GM21423 (cell line): ENCODE data around the gene PVALEF.

Experiments
- ATAC-seq: cut with Tn5 transposase; IDR thresholded peaks from one replicate; pipeline ENCODE4 v1.9.1; 2021; ENCODE audit warnings: mild to moderate bottlenecking, moderate library complexity; ENCODE audit not compliant: unreplicated experiment

The PVALEF gene

DNA sequence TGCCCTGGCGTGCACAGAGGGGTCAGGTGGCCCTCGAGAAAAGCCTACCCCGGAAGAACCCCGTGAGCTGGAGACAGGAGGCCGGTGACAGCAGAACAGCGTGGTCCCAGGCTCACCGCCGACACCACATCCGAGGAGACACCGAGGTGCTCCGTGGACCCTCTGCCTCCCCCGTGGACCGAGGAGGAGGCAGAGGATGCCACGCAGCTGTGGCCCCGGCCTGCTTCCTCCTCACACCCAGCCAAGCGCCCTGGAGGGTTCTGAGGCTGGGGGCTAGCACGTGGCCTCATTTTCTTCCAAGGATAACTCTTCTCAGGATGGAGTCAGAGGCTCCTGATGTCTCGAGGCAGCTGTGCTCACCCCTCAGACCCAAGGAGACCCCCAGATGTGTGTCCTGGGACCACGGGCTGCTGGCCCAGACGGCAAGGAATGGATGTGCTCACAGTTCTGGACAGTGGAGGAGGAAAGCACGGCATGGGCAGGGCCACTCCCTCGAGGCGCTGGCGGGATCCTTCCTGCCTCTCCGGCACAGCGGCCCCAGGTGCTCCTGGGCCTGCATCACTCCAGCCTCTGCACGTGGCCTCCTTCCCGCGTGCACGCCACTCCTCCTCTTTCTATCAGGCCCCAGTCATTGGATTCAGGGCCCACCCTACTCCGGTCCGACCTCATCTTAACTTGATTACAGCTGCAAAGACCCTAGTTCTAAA lies 4.4 kb upstream of the PVALEF start:
- no peak for ATAC-seq

- no peak for ATAC-seq
Measured at GRCh38 chr17:81161536-81161935, 3.8 kb upstream of the PVALEF start.

- no peak for ATAC-seq
Measured at GRCh38 chr17:81161972-81162371, 3.3 kb upstream of the PVALEF start.

GRCh38 chr17:81162491-81162890 lies 2.8 kb upstream of the PVALEF start:
- ATAC-seq, result no peak

DNA sequence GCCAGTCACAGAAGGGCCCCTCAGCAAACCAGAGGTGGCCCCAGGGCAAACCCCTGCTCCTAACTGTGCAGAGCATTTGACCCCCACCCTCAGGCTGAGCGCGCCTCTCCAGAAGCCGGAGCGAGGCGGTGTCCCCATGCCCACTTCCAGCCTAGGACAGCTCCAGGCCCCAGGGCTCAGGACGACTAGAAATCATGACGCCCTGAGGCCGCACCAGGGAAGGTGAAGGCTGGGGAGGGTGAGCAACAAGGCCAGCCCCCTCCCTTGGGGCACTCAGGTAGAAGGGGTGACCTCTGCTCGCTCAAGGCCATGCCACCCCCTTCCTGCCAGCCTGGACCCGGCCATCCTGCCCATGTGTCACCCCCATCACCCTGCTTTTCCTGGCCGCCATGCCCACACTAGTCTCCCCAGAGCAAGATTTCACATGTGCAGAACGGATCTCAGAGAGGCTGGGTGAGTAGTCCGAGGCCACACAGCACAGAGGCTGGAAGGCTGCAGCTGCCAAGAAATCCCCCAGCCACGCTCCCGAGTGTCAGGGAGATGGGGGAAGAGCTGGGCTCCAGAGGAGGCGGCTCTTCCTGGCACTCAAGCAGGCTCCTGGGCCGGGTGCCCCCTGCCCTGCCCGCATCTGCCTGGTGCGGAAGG lies 2.1 kb upstream of the PVALEF start:
- no peak for ATAC-seq

GRCh38 chr17:81163703-81164370 lies 1.5 kb upstream of the PVALEF start:
- no peak for ATAC-seq

DNA sequence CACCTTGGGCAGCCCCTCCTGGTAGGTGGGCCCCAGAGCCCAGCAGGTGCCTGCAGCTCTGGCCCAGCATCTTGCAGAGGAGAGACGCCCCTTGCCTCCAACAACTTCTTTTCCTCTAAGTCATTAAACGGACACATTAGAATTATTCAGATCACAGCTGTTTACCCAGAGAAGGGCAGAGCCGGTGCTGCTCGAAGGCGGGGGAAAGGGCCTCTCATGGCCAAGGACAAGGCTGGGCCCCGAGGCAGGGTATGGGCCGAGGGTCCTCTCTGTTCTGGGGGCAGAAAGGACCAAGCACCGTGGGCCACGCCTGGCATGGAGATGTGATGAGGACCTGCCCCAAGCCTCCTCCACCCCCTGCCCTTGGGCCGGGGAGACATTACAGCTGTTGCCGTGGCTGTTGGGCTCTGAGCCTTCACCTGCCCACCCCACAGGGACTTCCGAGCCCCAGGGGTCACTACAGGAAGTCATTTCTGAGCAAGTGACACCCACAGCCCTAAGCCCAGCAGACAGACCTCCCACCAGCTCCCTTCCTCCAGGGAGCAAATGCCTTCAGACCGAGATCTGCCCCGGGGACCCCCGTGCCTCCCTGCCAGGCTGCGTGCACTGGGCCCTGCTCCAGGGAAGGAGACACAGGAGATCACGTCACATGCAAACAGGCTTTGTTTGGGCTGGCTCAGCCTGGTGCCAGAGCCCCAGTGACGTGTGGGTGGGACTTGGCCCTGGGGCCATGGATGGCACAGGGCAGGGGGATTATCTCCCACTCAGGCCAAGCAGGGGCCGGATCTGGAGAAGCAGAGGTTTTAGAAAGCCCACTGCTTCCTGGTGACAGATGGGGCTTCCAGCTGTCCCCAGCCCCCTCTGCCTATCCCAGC lies 699 bp upstream of the PVALEF start:
- ATAC-seq, result no peak

- ATAC-seq, result no peak
Measured at GRCh38 chr17:81166033-81166492, 756 bp downstream of the PVALEF start, which contains the start of gene AATK. TSS of gene AATK (minus strand) at chr17:81166221. CDS start at chr17:81165992, 229 bp downstream.

DNA sequence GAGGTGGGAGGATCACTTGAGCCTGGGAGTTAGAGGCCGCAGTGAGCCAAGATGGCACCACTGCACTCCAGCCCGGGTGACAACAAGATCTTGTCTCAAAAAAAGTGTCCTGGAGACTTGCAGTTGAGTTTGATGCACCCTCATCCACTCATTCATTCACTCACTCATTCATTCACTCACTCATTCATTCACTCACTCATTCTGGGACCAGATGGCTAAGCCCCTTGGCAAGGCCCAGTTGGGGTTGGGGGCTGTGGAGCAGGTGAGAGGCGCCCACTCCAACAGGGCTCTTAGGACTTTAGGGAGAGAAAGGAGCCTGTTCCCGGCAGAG lies 1.9 kb downstream of the PVALEF start:
- no peak for ATAC-seq

GRCh38 chr17:81167638-81168037 lies 2.3 kb downstream of the PVALEF start:
- no peak for ATAC-seq

DNA sequence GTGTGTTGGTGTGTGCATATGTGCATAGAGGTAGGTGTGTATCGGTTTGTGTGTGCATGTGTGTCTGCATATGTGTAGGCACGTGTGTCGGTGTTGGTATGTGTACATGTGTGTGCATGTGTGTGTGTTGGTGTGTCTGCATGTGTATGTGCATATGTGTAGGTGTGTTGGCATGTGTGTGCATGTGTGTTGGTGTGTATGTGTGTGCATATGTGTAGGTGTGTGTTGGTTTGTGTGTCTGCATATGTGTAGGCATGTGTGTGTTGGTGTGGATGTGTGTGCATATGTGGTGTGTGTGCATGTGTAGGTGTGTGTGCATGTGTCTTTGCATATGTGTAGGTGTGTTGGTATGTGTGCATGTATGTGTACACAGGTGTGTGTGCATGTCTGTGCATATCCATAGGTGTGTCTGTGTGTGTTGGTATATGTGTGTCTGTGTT lies 4.6 kb downstream of the PVALEF start:
- ATAC-seq, result no peak

DNA sequence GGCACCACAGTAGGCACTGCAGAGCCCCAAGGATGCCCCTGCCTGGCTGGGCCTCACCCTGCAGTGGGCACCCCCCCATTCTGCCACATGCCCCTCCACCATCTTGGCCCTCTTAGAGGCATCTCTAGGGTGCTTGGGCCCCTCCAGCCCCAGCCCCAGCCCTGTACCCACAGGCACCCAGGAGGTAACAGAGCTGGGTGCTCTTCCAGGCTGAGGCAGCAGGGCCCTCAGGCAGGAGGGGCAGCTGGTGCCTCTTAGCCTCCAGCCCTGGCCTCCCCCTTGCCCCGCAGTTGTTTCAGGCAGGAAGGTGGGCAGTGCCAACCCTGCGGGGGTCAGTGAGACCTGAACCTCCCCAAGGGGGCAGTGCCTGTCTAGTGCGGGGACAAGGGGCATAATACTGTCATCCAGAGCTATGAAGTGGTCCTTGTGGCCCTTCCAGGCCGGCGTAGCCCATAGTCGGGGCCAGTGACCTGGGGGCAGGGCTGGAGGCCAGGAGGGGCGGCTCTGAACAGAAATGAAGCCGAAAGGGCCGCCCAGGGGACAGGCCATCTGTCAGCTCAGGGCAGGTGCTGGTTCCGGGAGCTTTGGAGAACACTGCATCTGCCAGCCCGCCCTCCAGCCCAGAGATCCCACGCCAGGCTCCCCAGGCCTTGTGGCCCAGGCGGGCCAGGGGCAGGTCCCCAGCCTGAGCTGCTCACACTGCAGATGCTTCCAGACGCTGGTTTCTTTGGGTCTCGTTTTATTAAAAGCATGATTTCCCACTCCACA lies 5.6 kb downstream of the PVALEF start:
- ATAC-seq, result no peak

- no peak for ATAC-seq
Measured at GRCh38 chr17:81171941-81172340, 6.6 kb downstream of the PVALEF start.

DNA sequence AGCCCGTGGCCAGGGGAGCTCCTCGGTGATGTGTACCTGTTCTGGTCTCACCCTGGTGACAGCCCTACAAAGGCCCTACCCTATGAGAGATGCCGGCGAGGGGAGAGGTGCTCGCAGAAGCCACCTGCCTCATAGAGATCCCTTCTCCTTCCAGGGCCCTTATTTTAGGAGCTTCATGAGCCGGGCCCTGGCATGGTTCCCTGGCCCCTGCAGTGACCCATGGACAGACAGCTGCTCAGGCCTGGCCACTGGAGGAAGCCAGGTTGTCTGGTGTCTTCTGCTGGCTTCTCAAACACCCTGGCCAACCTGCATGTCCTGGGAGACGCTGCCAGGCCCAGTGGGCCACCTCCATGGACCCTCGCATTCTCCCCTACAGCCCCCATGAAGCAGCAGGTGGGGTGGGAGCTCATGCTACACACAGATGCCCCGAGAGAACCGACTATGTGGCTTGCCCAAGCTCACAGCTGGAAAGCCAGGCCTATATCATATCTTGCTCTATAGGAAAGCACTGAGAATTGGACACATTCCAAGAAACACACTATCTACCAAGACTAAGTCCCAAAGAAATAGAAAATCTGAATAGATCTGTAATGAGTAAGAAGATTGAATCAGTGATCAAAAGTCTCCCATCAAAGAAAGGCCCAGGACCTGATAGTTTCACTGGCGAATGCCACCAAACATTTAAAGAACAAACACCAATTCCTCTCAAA lies 7.9 kb downstream of the PVALEF start:
- ATAC-seq, result no peak

DNA sequence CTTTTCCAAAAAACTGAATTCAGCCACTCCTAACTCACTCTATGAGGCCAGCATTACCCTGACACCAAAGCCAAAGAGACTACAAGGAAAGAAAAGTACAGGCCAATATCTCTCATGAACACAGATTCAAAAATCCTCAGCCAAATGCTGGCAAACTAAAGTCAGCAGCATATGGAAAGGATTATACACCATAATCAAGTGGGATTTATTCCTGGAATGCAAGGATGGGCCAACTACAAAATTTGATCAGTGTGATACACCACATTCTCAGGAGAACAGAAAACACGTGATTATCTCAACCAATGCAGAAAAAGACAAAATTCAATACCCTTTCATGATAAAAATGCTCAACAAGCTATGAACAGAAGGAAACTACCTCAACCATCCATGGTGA lies 8.5 kb downstream of the PVALEF start:
- no peak for ATAC-seq

DNA sequence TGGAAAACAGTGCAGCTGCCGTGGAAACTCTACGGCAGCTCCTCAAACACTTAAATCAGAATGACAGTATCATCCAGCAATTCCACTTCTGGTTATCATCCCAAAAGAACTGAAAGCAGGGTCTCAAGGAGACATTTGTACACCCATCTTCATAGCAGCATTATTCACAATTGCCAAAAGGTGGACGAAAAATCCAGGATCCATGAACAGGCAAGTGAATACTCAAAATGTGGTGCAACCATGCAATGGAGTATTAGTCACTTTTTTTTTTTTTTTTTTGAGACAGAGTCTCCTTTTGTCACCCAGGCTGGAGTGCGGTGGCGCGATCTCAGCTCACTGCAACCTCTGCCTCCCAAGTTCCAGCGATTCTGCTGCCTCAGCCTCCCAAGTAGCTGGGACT lies 11.4 kb downstream of the PVALEF start:
- ATAC-seq, result no peak

DNA sequence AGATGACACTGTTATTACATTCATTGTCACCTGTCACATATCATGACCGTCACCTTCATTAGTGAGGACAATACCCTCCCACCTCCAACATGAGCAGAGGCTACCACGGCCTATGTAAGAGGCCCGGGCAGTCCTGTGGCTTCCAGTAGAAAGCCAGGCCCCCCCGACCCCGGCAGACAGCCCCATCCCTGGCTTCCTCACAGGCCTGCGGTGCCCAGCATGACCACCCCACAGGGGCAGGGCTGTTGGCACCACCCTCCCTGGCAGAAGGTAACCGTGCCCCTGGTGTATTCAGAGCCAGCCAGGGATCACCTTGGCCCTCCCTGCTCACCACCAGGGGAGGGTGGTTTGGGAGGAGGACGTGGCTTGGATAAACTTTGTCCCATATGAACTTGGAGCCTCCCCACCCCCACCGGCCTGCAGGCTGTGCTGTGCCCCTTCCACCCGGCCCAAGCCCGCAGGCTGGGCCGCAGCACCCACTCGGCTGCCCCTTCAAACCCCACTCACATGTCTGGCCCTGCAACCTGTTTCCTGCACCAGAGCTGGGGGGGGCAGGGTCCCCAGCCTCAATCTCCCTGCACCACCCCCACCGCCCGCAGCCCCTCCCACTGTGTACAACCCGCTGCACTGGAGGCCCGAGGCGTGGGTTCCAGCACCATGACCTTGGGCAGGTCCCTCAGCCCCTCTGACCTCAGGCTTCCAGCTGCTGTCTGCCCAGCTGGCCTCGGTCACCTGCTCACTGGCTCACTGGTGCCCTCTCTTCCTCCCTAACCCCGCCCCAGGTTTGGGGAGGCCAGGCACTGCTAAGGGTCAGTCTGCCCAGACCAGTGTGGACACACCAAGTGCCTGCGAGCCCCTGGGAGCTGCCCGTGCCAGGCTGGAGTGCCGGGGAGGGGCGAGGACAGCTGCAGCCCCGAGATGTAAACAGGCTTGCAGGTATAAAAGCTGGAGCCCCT lies 13.1 kb downstream of the PVALEF start:
- no peak for ATAC-seq

DNA sequence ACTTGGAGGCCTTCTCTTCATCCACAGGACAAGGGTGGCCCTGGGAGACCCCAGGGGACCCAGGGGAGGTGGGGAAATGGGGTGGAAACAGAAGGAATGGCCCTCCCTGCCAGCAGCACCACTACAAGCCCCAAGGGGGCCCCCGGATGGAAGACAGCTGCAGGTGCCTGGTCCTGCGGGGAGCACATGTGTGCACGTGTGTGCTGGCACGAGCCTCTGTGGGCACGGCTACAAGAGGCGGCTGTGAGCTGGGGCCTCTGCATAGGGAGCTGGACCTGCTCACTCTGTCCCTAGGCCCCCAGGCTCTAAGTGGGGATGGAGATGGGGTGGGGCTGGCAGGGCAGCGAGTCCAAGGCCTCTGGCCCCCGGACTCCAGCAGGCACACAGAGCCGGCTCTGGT lies 13.9 kb downstream of the PVALEF start:
- ATAC-seq, result no peak

- no peak for ATAC-seq
Measured at GRCh38 chr17:81179861-81180260, 14.6 kb downstream of the PVALEF start.
